ENCODE measurements around the gene MYEOV. TPM values are rescaled to one million over a fixed set of nuclear protein-coding genes. Genes with fewer than 3 reads are reported as not detected.

MYEOV gene
- total and polyA plus RNA-seq, 2 donors = 0.38 to 0.64 TPM

DNA sequence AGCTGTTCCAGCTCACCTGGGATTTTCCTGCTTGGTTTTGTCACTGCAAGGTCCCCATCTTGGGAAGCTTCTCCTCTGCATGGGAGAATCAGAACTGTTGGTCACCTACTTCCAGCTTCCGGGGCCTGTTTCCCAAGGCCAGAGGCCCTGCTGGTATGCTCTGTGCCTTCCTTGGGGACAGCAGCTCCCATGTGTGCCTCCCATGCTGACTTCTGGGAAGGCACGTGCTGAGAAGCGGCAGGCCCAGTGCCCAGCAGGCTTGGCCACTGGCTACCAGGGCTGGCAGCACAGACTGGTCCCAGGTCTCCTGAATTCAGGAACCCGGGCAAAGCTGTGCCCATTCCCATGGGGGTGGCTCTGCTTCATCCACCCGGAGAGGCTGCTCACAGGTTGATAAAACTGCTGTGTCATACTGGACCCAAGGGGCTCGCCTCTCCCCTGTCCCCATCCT is 33.8 kb downstream of the MYEOV start:
- H3K4me3 ChIP-seq (ENCODE audit: low read length in 2 of 2) = no peak overlapping the region
- no peaks in the 10 kb centered on the region for H3K4me1 ChIP-seq (ENCODE audit: control insufficient read depth in 2 of 2, insufficient read depth in 2 of 2, low read length in 2 of 2)
- no peaks in the 10 kb centered on the region for H3K36me3 ChIP-seq (ENCODE audit: control insufficient read depth in 2 of 2, insufficient read depth in 2 of 2, low read length in 1 of 2)
- no peak for DNase-seq (ENCODE audit: low read depth in 6 of 9, low spot score in 9 of 9)
- no peak overlapping the region for H3K27ac ChIP-seq (ENCODE audit: low read depth in 1 of 2, low read length in 1 of 2)
- no peaks in the 10 kb centered on the region for H3K27me3 ChIP-seq (ENCODE audit: control insufficient read depth in 2 of 2, insufficient read depth in 1 of 2, low read length in 1 of 2)
- WGBS = 97% methylated on average over 6 of the region's 6 CpGs
- peaks cover 0 to 4% of the 10 kb centered on the region in 2 donors for H3K9me3 ChIP-seq (ENCODE audit: control insufficient read depth in 2 of 2, insufficient read depth in 1 of 2, low read length in 1 of 2)

DNA sequence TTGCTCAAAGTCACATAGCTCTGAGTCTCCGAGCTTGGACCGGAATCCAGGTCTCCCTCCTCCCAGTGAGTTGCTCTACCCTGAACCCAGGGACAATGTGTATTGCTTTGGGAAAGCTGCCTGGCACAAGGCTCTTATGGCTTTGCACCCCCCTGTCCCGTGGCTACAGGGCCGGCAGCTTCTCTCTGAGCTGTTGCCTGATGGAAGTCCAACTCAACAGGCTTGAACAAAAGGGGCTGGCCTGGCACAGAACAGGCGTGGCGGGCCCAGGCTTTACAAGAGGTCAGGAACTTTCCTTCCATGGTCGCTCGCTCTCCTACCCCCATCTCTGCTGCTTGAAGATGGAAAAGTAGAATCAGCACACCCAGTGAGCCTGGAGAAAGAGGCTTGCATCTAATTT is 34.3 kb downstream of the MYEOV start:
- Histone ChIP-seq H3K27ac (ENCODE audit: low read depth in 1 of 2, low read length in 1 of 2) (no peak overlapping the region), H3K4me1 (ENCODE audit: control insufficient read depth in 2 of 2, insufficient read depth in 2 of 2, low read length in 2 of 2) (no peaks in the 10 kb centered on the region), H3K36me3 (ENCODE audit: control insufficient read depth in 2 of 2, insufficient read depth in 2 of 2, low read length in 1 of 2) (no peaks in the 10 kb centered on the region), H3K4me3 (ENCODE audit: low read length in 2 of 2) (no peak overlapping the region), H3K27me3 (ENCODE audit: control insufficient read depth in 2 of 2, insufficient read depth in 1 of 2, low read length in 1 of 2) (no peaks in the 10 kb centered on the region), H3K9me3 (ENCODE audit: control insufficient read depth in 2 of 2, insufficient read depth in 1 of 2, low read length in 1 of 2) (peaks cover 0 to 4% of the 10 kb centered on the region in 2 donors)
- 97% methylated on average over 8 of the region's 8 CpGs for WGBS
- DNase-seq (ENCODE audit: low read depth in 6 of 9, low spot score in 9 of 9) = no peak

GRCh38 chr11:69329581-69329980 is 35.6 kb downstream of the MYEOV start:
- Histone ChIP-seq H3K4me1 (ENCODE audit: control insufficient read depth in 2 of 2, insufficient read depth in 2 of 2, low read length in 2 of 2) (no peaks in the 10 kb centered on the region), H3K27me3 (ENCODE audit: control insufficient read depth in 2 of 2, insufficient read depth in 1 of 2, low read length in 1 of 2) (no peaks in the 10 kb centered on the region), H3K27ac (ENCODE audit: low read depth in 1 of 2, low read length in 1 of 2) (no peak overlapping the region), H3K4me3 (ENCODE audit: low read length in 2 of 2) (no peak overlapping the region), H3K9me3 (ENCODE audit: control insufficient read depth in 2 of 2, insufficient read depth in 1 of 2, low read length in 1 of 2) (peaks cover 0 to 4% of the 10 kb centered on the region in 2 donors), H3K36me3 (ENCODE audit: control insufficient read depth in 2 of 2, insufficient read depth in 2 of 2, low read length in 1 of 2) (no peaks in the 10 kb centered on the region)
- WGBS = 97% methylated on average over 3 of the region's 3 CpGs
- no peak for DNase-seq (ENCODE audit: low read depth in 6 of 9, low spot score in 9 of 9)

GRCh38 chr11:69330330-69330729 is 36.4 kb downstream of the MYEOV start:
- no peak overlapping the region for H3K4me3 ChIP-seq (ENCODE audit: low read length in 2 of 2)
- H3K4me1 ChIP-seq (ENCODE audit: control insufficient read depth in 2 of 2, insufficient read depth in 2 of 2, low read length in 2 of 2) = no peaks in the 10 kb centered on the region
- H3K27ac ChIP-seq (ENCODE audit: low read depth in 1 of 2, low read length in 1 of 2) = no peak overlapping the region
- peaks cover 0 to 4% of the 10 kb centered on the region in 2 donors for H3K9me3 ChIP-seq (ENCODE audit: control insufficient read depth in 2 of 2, insufficient read depth in 1 of 2, low read length in 1 of 2)
- H3K27me3 ChIP-seq (ENCODE audit: control insufficient read depth in 2 of 2, insufficient read depth in 1 of 2, low read length in 1 of 2) = no peaks in the 10 kb centered on the region
- 90% methylated on average over 4 of the region's 4 CpGs for WGBS
- no peaks in the 10 kb centered on the region for H3K36me3 ChIP-seq (ENCODE audit: control insufficient read depth in 2 of 2, insufficient read depth in 2 of 2, low read length in 1 of 2)
- DNase-seq (ENCODE audit: low read depth in 6 of 9, low spot score in 9 of 9) = no peak

GRCh38 chr11:69333149-69333710 is 39.3 kb downstream of the MYEOV start:
- Histone ChIP-seq H3K36me3 (ENCODE audit: control insufficient read depth in 2 of 2, insufficient read depth in 2 of 2, low read length in 1 of 2) (no peaks in the 10 kb centered on the region), H3K9me3 (ENCODE audit: control insufficient read depth in 2 of 2, insufficient read depth in 1 of 2, low read length in 1 of 2) (peaks cover 0 to 2% of the 10 kb centered on the region in 2 donors), H3K4me3 (ENCODE audit: low read length in 2 of 2) (no peak overlapping the region), H3K27ac (ENCODE audit: low read depth in 1 of 2, low read length in 1 of 2) (no peak overlapping the region), H3K4me1 (ENCODE audit: control insufficient read depth in 2 of 2, insufficient read depth in 2 of 2, low read length in 2 of 2) (no peaks in the 10 kb centered on the region), H3K27me3 (ENCODE audit: control insufficient read depth in 2 of 2, insufficient read depth in 1 of 2, low read length in 1 of 2) (no peaks in the 10 kb centered on the region)
- WGBS = 93% methylated on average over 2 of the region's 2 CpGs
- DNase-seq (ENCODE audit: low read depth in 6 of 9, low spot score in 9 of 9) = no peak

- H3K4me3 ChIP-seq (ENCODE audit: low read length in 2 of 2) = no peak overlapping the region
- no peaks in the 10 kb centered on the region for H3K36me3 ChIP-seq (ENCODE audit: control insufficient read depth in 2 of 2, insufficient read depth in 2 of 2, low read length in 1 of 2)
- no peaks in the 10 kb centered on the region for H3K4me1 ChIP-seq (ENCODE audit: control insufficient read depth in 2 of 2, insufficient read depth in 2 of 2, low read length in 2 of 2)
- DNase-seq (ENCODE audit: low read depth in 6 of 9, low spot score in 9 of 9) = no peak
- H3K27me3 ChIP-seq (ENCODE audit: control insufficient read depth in 2 of 2, insufficient read depth in 1 of 2, low read length in 1 of 2) = no peaks in the 10 kb centered on the region
- no peaks in the 10 kb centered on the region for H3K9me3 ChIP-seq (ENCODE audit: control insufficient read depth in 2 of 2, insufficient read depth in 1 of 2, low read length in 1 of 2)
- no peak overlapping the region for H3K27ac ChIP-seq (ENCODE audit: low read depth in 1 of 2, low read length in 1 of 2)
- 94% methylated on average over 2 of the region's 2 CpGs for WGBS
These were observed 39.9 kb downstream of the MYEOV start for GRCh38 chr11:69333879-69334278.

DNA sequence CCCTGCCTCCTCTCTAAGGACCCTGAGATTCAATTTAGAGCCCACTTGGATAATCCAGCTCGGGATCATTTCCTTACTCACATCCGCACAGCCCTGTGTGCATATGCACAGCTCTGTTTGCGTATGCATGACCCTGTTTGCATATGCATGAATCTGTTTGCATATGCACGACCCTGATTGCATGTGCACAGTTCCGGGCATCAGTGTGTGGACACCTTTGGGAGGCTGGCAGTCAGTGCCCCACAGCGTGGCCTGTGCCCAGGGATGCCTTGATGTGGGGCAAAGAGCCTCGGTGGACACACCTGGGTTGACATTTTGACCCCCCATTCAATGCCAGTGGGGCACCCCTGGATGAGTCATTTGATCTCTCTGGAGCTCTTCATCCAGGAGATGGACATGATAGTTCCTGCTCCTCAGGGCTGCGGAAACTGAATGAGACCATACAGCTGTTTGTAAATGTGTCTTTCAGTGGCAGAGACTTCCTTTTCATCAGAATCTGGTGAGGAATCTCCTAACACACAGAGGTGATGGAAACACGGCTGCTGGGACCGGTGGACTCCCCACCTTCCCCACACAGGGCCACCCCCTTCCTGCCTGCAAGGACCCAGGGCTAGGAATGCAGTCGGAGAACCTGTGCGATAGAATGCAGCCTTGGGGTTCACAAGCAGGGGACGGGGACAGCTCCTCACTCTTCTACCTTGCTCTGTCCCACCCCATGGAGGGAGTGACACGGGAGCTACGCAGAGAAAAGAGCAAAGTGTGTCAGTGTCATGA is 41.2 kb downstream of the MYEOV start:
- Histone ChIP-seq H3K27ac (ENCODE audit: low read depth in 1 of 2, low read length in 1 of 2) (no peak overlapping the region), H3K4me3 (ENCODE audit: low read length in 2 of 2) (no peak overlapping the region), H3K27me3 (ENCODE audit: control insufficient read depth in 2 of 2, insufficient read depth in 1 of 2, low read length in 1 of 2) (no peaks in the 10 kb centered on the region), H3K4me1 (ENCODE audit: control insufficient read depth in 2 of 2, insufficient read depth in 2 of 2, low read length in 2 of 2) (no peaks in the 10 kb centered on the region), H3K36me3 (ENCODE audit: control insufficient read depth in 2 of 2, insufficient read depth in 2 of 2, low read length in 1 of 2) (no peaks in the 10 kb centered on the region), H3K9me3 (ENCODE audit: control insufficient read depth in 2 of 2, insufficient read depth in 1 of 2, low read length in 1 of 2) (peaks cover 0 to 2% of the 10 kb centered on the region in 2 donors)
- DNase-seq (ENCODE audit: low read depth in 6 of 9, low spot score in 9 of 9) = no peak
- WGBS = 96% methylated on average over 15 of the region's 15 CpGs

DNA sequence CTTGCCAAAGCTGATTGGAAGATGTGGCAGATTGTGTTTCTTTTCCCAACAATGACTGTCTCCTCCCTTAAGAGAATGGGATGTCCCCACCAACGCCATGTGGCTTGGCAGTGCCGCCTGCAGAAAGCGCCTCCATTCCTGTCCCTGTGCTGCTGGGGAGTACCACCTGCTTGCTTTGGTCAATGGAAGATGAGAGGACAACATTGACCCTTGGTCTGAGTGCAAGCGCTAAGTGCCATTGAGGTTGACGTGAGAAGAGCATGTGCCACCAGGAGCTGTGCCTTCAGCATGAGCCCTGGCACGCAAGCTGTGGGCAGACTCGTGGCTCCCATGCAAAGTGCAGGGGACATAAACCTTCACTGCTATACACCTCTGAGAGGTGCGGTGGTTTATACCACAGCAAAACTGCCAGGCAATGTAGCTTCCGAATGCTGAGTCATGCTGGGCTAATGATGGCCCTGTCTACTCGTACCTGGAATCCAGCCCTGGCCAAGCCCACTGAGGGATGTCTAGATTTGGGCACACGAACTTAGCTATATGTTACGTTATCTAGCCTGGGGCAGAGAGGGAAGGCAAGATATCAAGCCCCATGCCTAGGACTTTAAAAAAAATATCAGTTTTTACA is 41.9 kb downstream of the MYEOV start:
- H3K4me1 ChIP-seq (ENCODE audit: control insufficient read depth in 2 of 2, insufficient read depth in 2 of 2, low read length in 2 of 2) = no peaks in the 10 kb centered on the region
- DNase-seq (ENCODE audit: low read depth in 6 of 9, low spot score in 9 of 9) = no peak
- H3K36me3 ChIP-seq (ENCODE audit: control insufficient read depth in 2 of 2, insufficient read depth in 2 of 2, low read length in 1 of 2) = no peaks in the 10 kb centered on the region
- H3K9me3 ChIP-seq (ENCODE audit: control insufficient read depth in 2 of 2, insufficient read depth in 1 of 2, low read length in 1 of 2) = peaks cover 0 to 7% of the 10 kb centered on the region in 2 donors
- WGBS = 87% methylated on average over 12 of the region's 12 CpGs
- H3K27ac ChIP-seq (ENCODE audit: low read depth in 1 of 2, low read length in 1 of 2) = no peak overlapping the region
- no peaks in the 10 kb centered on the region for H3K27me3 ChIP-seq (ENCODE audit: control insufficient read depth in 2 of 2, insufficient read depth in 1 of 2, low read length in 1 of 2)
- H3K4me3 ChIP-seq (ENCODE audit: low read length in 2 of 2) = no peak overlapping the region

GRCh38 chr11:69337211-69337721 is 43.3 kb downstream of the MYEOV start:
- no peaks in the 10 kb centered on the region for H3K27me3 ChIP-seq (ENCODE audit: control insufficient read depth in 2 of 2, insufficient read depth in 1 of 2, low read length in 1 of 2)
- DNase-seq (ENCODE audit: low read depth in 6 of 9, low spot score in 9 of 9) = peak in 4 of 9 donors; percentile 6 to 39 (median 14)
- no peak overlapping the region for H3K4me3 ChIP-seq (ENCODE audit: low read length in 2 of 2)
- peaks cover 0 to 7% of the 10 kb centered on the region in 2 donors for H3K9me3 ChIP-seq (ENCODE audit: control insufficient read depth in 2 of 2, insufficient read depth in 1 of 2, low read length in 1 of 2)
- 50% methylated on average over 6 of the region's 6 CpGs for WGBS
- no peaks in the 10 kb centered on the region for H3K36me3 ChIP-seq (ENCODE audit: control insufficient read depth in 2 of 2, insufficient read depth in 2 of 2, low read length in 1 of 2)
- peak overlapping the region; percentile 46 to 61 for H3K27ac ChIP-seq (ENCODE audit: low read depth in 1 of 2, low read length in 1 of 2)
- no peaks in the 10 kb centered on the region for H3K4me1 ChIP-seq (ENCODE audit: control insufficient read depth in 2 of 2, insufficient read depth in 2 of 2, low read length in 2 of 2)
